Omental fat pad (tissue), 4 donors: ENCODE data around the gene RAB11A. TPM values are rescaled to one million over a fixed set of nuclear protein-coding genes. Genes with fewer than 3 reads are reported as not detected.

Experiments
- ATAC-seq: fragments of 150-250 bp; one replicate; pipeline ENCODE4 v1.9.1; 2016; ENCODE audit warnings: mild to moderate bottlenecking, moderate library complexity; ENCODE audit not compliant: low FRiP score
- DNase-seq: peaks from one replicate; pipeline ENCODE4 v3.0.0-alpha.2; 2019; ENCODE audit warnings: low spot score
- total RNA-seq, 4 donors: library from RNA; depleted of rRNA; stranded (reverse); fragments of >200 nt; gene quantifications; one replicate each; pipeline ENCODE4 v1.1.0, GENCODE V29; 2016
- TF ChIP-seq, protein P1 (sequence below), 3 donors: fragments of 450-650 bp; IDR thresholded peaks; one replicate each; pipeline ENCODE4 v1.5.1; 2016 to 2017; ENCODE audit warnings: antibody characterized with exemption in 3 of 3, mild to moderate bottlenecking in 3 of 3, moderate library complexity in 2 of 3

RAB11A gene
- total RNA-seq, 4 donors from 2014 or later: 142 to 191 (median 158) TPM

DNA sequence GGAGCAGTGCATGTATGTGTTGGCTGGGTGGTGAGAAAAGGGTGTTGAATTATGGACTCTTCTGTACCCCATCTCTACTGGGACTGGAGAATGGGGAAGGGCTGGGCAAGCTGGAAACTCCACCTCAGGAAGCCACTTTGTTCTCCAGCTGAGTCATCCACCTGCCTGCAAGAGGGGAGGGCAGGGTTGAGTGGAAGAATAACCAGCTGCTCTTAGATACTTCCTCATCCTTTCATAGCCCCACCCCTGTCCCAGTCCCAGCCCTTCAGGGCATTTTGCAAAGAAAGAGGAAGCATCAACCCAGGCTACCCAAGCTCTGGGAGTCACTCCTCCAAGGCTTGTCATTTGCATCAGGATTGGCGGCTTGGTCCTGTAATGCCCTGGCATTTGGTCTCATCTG, 33.1 kb downstream of the RAB11A start:
- TF ChIP-seq, protein P1, sequence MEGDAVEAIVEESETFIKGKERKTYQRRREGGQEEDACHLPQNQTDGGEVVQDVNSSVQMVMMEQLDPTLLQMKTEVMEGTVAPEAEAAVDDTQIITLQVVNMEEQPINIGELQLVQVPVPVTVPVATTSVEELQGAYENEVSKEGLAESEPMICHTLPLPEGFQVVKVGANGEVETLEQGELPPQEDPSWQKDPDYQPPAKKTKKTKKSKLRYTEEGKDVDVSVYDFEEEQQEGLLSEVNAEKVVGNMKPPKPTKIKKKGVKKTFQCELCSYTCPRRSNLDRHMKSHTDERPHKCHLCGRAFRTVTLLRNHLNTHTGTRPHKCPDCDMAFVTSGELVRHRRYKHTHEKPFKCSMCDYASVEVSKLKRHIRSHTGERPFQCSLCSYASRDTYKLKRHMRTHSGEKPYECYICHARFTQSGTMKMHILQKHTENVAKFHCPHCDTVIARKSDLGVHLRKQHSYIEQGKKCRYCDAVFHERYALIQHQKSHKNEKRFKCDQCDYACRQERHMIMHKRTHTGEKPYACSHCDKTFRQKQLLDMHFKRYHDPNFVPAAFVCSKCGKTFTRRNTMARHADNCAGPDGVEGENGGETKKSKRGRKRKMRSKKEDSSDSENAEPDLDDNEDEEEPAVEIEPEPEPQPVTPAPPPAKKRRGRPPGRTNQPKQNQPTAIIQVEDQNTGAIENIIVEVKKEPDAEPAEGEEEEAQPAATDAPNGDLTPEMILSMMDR (IDR thresholded peaks at IDR 0.05): no peak
- DNase-seq (no peak), ATAC-seq (peak; percentile 54)

DNA sequence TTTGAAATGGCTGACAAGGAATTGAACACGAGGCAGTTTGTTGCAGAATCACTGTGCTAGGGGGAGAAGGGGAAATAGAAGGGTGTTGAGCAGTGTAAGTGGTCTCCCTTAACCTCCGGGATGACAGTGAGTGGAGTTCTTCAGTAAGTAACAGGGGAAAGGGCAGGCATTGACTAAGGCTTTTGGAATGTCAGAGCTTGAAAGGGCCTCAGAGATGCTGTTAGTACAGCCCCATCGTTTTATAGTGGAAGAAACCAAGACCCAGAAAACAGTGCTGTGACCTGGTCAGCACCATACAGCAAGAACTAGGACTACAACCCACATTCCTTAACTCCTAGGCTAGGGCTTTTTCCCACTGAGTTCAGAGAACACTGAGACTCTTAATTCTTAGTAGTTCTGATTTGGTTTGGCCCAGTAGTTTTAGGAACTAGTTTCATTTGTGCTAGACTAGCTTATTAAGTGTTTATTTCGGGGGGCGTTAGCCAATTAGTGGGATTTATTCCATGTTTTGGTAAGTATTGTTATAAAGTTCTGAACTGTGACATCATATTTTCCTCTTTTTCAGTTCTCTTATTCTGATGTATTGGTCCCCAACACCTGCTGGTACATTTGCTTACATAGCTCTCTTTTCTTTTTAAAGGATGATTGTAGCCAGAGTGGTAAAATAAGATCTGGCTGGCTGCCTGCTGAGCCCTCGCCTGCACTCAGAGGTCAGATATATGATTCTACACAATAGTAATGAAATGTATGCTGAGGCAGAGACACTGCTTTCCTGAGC, 34.2 kb downstream of the RAB11A start:
- no peak for DNase-seq
- ATAC-seq: no peak
- TF ChIP-seq, protein P1 (IDR thresholded peaks at IDR 0.05): no peak

DNA sequence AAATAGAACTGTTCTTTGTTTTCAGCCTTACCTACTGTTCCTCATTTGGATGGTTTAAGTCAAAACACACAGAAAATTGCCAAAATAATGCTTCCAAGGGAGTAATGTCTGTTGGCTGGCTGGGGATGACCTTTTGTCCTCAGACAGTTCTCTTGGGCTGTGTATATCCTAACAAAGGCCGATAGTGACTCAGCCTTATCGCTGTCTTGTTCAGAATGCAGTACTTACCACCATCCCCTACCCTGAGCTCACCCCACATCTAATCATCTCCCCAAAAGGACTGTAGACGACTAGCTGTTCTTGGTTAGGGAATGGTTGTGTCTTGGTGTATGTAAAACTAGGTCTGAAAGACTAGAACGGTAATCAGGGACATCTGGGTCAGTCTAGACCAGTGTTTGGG, 35.0 kb downstream of the RAB11A start:
- DNase-seq (no peak), ATAC-seq (peak; percentile 53)
- TF ChIP-seq, protein P1 (IDR thresholded peaks at IDR 0.05): no peak

GRCh38 chr15:65906396-65906795, 37.1 kb downstream of the RAB11A start:
- no peak for ATAC-seq
- TF ChIP-seq, protein P1 (IDR thresholded peaks at IDR 0.05): no peak

GRCh38 chr15:65907661-65908060, 38.4 kb downstream of the RAB11A start:
- TF ChIP-seq, protein P1 (IDR thresholded peaks at IDR 0.05): no peak
- ATAC-seq (no peak), DNase-seq (no peak)

More at GRCh38 chr15:65906396-65906795, 37.1 kb downstream of the RAB11A start:
- no peak for DNase-seq

- ATAC-seq: no peak
- no peak for DNase-seq
- TF ChIP-seq, protein P1 (IDR thresholded peaks at IDR 0.05): no peak
Observed at GRCh38 chr15:65908876-65909275, 39.6 kb downstream of the RAB11A start.

DNA sequence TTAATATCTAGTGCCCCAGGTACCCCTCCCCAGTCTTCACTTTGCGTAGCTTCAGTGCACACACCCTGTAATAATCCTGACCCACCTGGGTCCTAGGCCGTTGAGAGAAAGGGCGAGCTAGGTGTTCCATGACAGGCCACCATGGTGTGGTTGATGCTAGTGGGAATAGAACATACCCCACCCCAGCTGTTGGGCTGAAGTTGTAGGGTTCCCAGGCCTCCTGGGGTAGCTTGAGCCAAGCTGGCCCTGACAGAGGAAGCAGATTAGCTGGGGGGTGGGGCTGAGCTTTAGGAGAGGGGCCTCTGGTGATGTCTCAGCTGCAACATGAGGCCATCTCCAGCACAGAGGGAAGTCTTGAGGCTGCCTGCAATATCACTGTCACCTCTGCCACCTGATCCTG, 40.5 kb downstream of the RAB11A start:
- ATAC-seq (no peak), DNase-seq (no peak)
- TF ChIP-seq, protein P1 (IDR thresholded peaks at IDR 0.05): no peak
